BLaER1 treated with 17β-estradiol and CSF1 and Interleukin-3, amounts not matched to agents 10 nM and 100 nM (cell line): ENCODE measurements around the gene HS3ST3B1.

ENCODE experiments used
- H3K27ac ChIP-seq, 11 experiments: shearing (Covaris generic); formaldehyde crosslinking; 2 replicates each; pipeline ENCODE4 v1.8.1; 2022
- H3K27me3 ChIP-seq, 11 experiments: shearing (Covaris generic); formaldehyde crosslinking; 2 replicates each; pipeline ENCODE4 v1.8.1; 2022
- H3K36me3 ChIP-seq, 11 experiments: shearing (Covaris generic); formaldehyde crosslinking; 2 replicates each; pipeline ENCODE4 v1.8.1; 2022
- H3K4me1 ChIP-seq, 10 experiments: shearing (Covaris generic); formaldehyde crosslinking; 2 replicates each; pipeline ENCODE4 v1.8.1; 2022
- H3K4me2 ChIP-seq, 11 experiments: shearing (Covaris generic); formaldehyde crosslinking; 2 replicates each; pipeline ENCODE4 v1.8.1; 2022
- H3K4me3 ChIP-seq, 10 experiments: shearing (Covaris generic); formaldehyde crosslinking; 2 replicates each; pipeline ENCODE4 v1.8.1; 2022
- H3K9ac ChIP-seq, 11 experiments: shearing (Covaris generic); formaldehyde crosslinking; 2 replicates each; pipeline ENCODE4 v1.8.1; 2022
- H3K9me3 ChIP-seq, 11 experiments: shearing (Covaris generic); formaldehyde crosslinking; replicated peaks in 1 of 11; 2 replicates each; pipeline ENCODE4 v1.8.1; 2022
- H4K20me1 ChIP-seq, 11 experiments: shearing (Covaris generic); formaldehyde crosslinking; 2 replicates each; pipeline ENCODE4 v1.8.1; 2022
- Cebpa-rat ChIP-seq, 11 experiments: shearing (Covaris generic); IDR thresholded peaks; 2 replicates each; pipeline ENCODE4 v1.8.1; 2022

Gene HS3ST3B1

GRCh38 chr17:14320098-14320497 lies 19.2 kb downstream of the HS3ST3B1 start:
- Histone ChIP-seq H3K27ac (peak overlapping the region in 6 of 11 experiments; percentile 2 to 92 (median 82); a peak in 10 of 22 replicates), H3K9ac (no peak overlapping the region), H3K9me3 (peaks cover 0 to 20% (median 4%) of the 10 kb centered on the region in 11 experiments; a peak in 9 of 22 replicates), H3K4me1 (peaks cover 58 to 93% (median 84%) of the 10 kb centered on the region in 10 experiments), H3K27me3 (no peaks in the 10 kb centered on the region), H3K36me3 (peaks cover 0 to 42% (median 10%) of the 10 kb centered on the region in 11 experiments; a peak in 11 of 22 replicates), H3K4me2 (peak overlapping the region in 10 of 11 experiments; percentile 0 to 97 (median 92); a peak in 18 of 22 replicates), H3K4me3 (no peak overlapping the region), H4K20me1 (peaks cover 0 to 11% (median 0%) of the 10 kb centered on the region in 11 experiments; a peak in 3 of 22 replicates)
- TF ChIP-seq Cebpa-rat (IDR thresholded peaks at IDR 0.05): no peak

- no peak for TF ChIP-seq Cebpa-rat (IDR thresholded peaks at IDR 0.05)
- Histone ChIP-seq H3K9ac (peak overlapping the region in 7 of 11 experiments; percentile 13 to 47 (median 30); a peak in 12 of 22 replicates), H3K4me2 (peak overlapping the region; percentile 66 to 97 (median 91)), H3K4me3 (no peak overlapping the region), H3K4me1 (peaks cover 61 to 93% (median 83%) of the 10 kb centered on the region in 10 experiments), H4K20me1 (peaks cover 0 to 11% (median 0%) of the 10 kb centered on the region in 11 experiments; a peak in 3 of 22 replicates), H3K27ac (peak overlapping the region in 10 of 11 experiments; percentile 24 to 92 (median 70); a peak in 19 of 22 replicates), H3K36me3 (peaks cover 0 to 45% (median 12%) of the 10 kb centered on the region in 11 experiments; a peak in 8 of 22 replicates), H3K9me3 (peaks cover 0 to 25% (median 4%) of the 10 kb centered on the region in 11 experiments; a peak in 9 of 22 replicates), H3K27me3 (no peaks in the 10 kb centered on the region)
Measured at GRCh38 chr17:14320734-14321475, 20.0 kb downstream of the HS3ST3B1 start.

GRCh38 chr17:14321476-14321949 lies 20.6 kb downstream of the HS3ST3B1 start:
- H3K27ac ChIP-seq: peak overlapping the region in 10 of 11 experiments; percentile 24 to 92 (median 66); a peak in 19 of 22 replicates
- H4K20me1 ChIP-seq: peaks cover 0 to 11% (median 0%) of the 10 kb centered on the region in 11 experiments; a peak in 3 of 22 replicates
- H3K4me2 ChIP-seq: peak overlapping the region; percentile 66 to 97 (median 91)
- peak overlapping the region in 7 of 11 experiments; percentile 13 to 47 (median 30); a peak in 12 of 22 replicates for H3K9ac ChIP-seq
- H3K4me1 ChIP-seq: peaks cover 61 to 93% (median 83%) of the 10 kb centered on the region in 10 experiments
- H3K36me3 ChIP-seq: peaks cover 0 to 48% (median 15%) of the 10 kb centered on the region in 11 experiments; a peak in 8 of 22 replicates
- H3K4me3 ChIP-seq: no peak overlapping the region; a peak in 1 of 20 replicates
- H3K9me3 ChIP-seq: peaks cover 0 to 31% (median 10%) of the 10 kb centered on the region in 11 experiments; a peak in 10 of 22 replicates
- TF ChIP-seq Cebpa-rat (IDR thresholded peaks at IDR 0.05): peak in 4 of 11 experiments; percentile 15 to 48 (median 38); a peak in 3 of 22 replicates
- H3K27me3 ChIP-seq: no peaks in the 10 kb centered on the region

- H3K9ac ChIP-seq: peak overlapping the region in 3 of 11 experiments; percentile 12 to 43 (median 21); a peak in 5 of 22 replicates
- H3K27ac ChIP-seq: peak overlapping the region in 9 of 11 experiments; percentile 50 to 92 (median 67); a peak in 18 of 22 replicates
- H3K4me1 ChIP-seq: peaks cover 55 to 86% (median 77%) of the 10 kb centered on the region in 10 experiments
- H3K36me3 ChIP-seq: peaks cover 0 to 50% (median 20%) of the 10 kb centered on the region in 11 experiments; a peak in 8 of 22 replicates
- peaks cover 0 to 11% (median 0%) of the 10 kb centered on the region in 11 experiments; a peak in 3 of 22 replicates for H4K20me1 ChIP-seq
- no peaks in the 10 kb centered on the region for H3K27me3 ChIP-seq
- H3K4me2 ChIP-seq: peak overlapping the region; percentile 48 to 96 (median 81)
- TF ChIP-seq Cebpa-rat (IDR thresholded peaks at IDR 0.05): no peak
- peaks cover 0 to 34% (median 11%) of the 10 kb centered on the region in 11 experiments; a peak in 10 of 22 replicates for H3K9me3 ChIP-seq
- H3K4me3 ChIP-seq: 0 out of 20 replicates have a peak overlapping the region, but pooled peaks of 1 of the 10 experiments have one; percentile 14
Measured at GRCh38 chr17:14321980-14322776, 21.3 kb downstream of the HS3ST3B1 start.

GRCh38 chr17:14323522-14323981 lies 22.7 kb downstream of the HS3ST3B1 start:
- no peaks in the 10 kb centered on the region for H3K27me3 ChIP-seq
- H3K27ac ChIP-seq: peak overlapping the region in 2 of 11 experiments; percentile 5 to 7; a peak in 1 of 22 replicates
- no peak overlapping the region for H3K9ac ChIP-seq
- H3K36me3 ChIP-seq: peaks cover 0 to 57% (median 22%) of the 10 kb centered on the region in 11 experiments; a peak in 9 of 22 replicates
- no peak for TF ChIP-seq Cebpa-rat (IDR thresholded peaks at IDR 0.05)
- peaks cover 0 to 11% (median 0%) of the 10 kb centered on the region in 11 experiments; a peak in 4 of 22 replicates for H4K20me1 ChIP-seq
- H3K4me1 ChIP-seq: peaks cover 41 to 79% (median 70%) of the 10 kb centered on the region in 10 experiments
- no peak overlapping the region for H3K4me3 ChIP-seq
- peak overlapping the region in 3 of 11 experiments; percentile 3 to 93 (median 48); a peak in 2 of 22 replicates for H3K4me2 ChIP-seq
- peaks cover 0 to 36% (median 11%) of the 10 kb centered on the region in 11 experiments; a peak in 10 of 22 replicates for H3K9me3 ChIP-seq

GRCh38 chr17:14325618-14326167 lies 24.8 kb downstream of the HS3ST3B1 start:
- H3K4me3 ChIP-seq: no peak overlapping the region; a peak in 1 of 20 replicates
- peaks cover 0 to 36% (median 11%) of the 10 kb centered on the region in 11 experiments; a peak in 10 of 22 replicates for H3K9me3 ChIP-seq
- H3K27me3 ChIP-seq: no peaks in the 10 kb centered on the region
- TF ChIP-seq Cebpa-rat (IDR thresholded peaks at IDR 0.05): no peak
- no peak overlapping the region for H3K9ac ChIP-seq
- peaks cover 44 to 79% (median 70%) of the 10 kb centered on the region in 10 experiments for H3K4me1 ChIP-seq
- H3K27ac ChIP-seq: peak overlapping the region in 1 of 11 experiments; percentile 13; a peak in 1 of 22 replicates
- H4K20me1 ChIP-seq: peaks cover 0 to 5% (median 0%) of the 10 kb centered on the region in 11 experiments; a peak in 3 of 22 replicates
- peaks cover 0 to 62% (median 24%) of the 10 kb centered on the region in 11 experiments; a peak in 9 of 22 replicates for H3K36me3 ChIP-seq
- peak overlapping the region; percentile 36 to 69 (median 48) for H3K4me2 ChIP-seq

GRCh38 chr17:14329900-14330491 lies 29.1 kb downstream of the HS3ST3B1 start:
- Histone ChIP-seq H3K4me1 (peaks cover 40 to 88% (median 78%) of the 10 kb centered on the region in 10 experiments), H3K4me2 (peak overlapping the region; percentile 36 to 73 (median 54)), H3K9ac (no peak overlapping the region), H3K27ac (peak overlapping the region in 3 of 11 experiments; percentile 7 to 42 (median 10); a peak in 2 of 22 replicates), H3K36me3 (peaks cover 0 to 61% (median 18%) of the 10 kb centered on the region in 11 experiments; a peak in 12 of 22 replicates), H4K20me1 (peaks cover 0 to 12% (median 4%) of the 10 kb centered on the region in 11 experiments; a peak in 3 of 22 replicates), H3K27me3 (no peaks in the 10 kb centered on the region), H3K4me3 (no peak overlapping the region), H3K9me3 (peaks cover 0 to 42% (median 14%) of the 10 kb centered on the region in 11 experiments; a peak in 13 of 22 replicates)
- TF ChIP-seq Cebpa-rat (IDR thresholded peaks at IDR 0.05): no peak
